GM20000 (cell line): ENCODE measurements around the gene SERPINB12.

Source experiments
- DNase-seq: peaks from one replicate; pipeline ENCODE4 v3.0.0; 2012; ENCODE audit warnings: low spot score
- TF ChIP-seq, protein P1 (sequence below): IDR thresholded peaks from 2 replicates; pipeline ENCODE4 v1.5.1; 2012; ENCODE audit warnings: mild to moderate bottlenecking, control low read depth; ENCODE audit errors: extremely low read depth, missing control alignments

SERPINB12 gene

DNA sequence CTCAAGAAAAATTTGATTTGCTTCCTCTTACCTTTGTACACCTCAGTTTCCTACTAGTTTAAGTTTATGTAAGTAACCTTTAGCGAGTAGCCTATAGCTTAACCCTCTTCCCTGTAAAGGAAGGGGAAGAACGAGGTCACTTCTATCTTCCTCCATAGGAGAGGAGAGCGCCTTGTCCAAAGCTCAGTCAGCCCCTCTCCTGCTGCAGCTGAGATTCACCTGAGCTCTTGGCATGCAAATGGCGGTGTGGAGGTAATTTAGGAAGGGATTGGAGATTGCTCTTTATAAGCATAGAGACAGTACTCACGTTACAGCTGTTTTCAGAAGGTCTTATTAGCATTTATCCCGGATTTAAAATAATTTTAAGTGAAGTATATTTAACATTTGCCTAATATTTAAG, 27.8 kb upstream of the SERPINB12 start:
- no peak for DNase-seq
- TF ChIP-seq, protein P1, sequence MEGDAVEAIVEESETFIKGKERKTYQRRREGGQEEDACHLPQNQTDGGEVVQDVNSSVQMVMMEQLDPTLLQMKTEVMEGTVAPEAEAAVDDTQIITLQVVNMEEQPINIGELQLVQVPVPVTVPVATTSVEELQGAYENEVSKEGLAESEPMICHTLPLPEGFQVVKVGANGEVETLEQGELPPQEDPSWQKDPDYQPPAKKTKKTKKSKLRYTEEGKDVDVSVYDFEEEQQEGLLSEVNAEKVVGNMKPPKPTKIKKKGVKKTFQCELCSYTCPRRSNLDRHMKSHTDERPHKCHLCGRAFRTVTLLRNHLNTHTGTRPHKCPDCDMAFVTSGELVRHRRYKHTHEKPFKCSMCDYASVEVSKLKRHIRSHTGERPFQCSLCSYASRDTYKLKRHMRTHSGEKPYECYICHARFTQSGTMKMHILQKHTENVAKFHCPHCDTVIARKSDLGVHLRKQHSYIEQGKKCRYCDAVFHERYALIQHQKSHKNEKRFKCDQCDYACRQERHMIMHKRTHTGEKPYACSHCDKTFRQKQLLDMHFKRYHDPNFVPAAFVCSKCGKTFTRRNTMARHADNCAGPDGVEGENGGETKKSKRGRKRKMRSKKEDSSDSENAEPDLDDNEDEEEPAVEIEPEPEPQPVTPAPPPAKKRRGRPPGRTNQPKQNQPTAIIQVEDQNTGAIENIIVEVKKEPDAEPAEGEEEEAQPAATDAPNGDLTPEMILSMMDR: no peak

DNA sequence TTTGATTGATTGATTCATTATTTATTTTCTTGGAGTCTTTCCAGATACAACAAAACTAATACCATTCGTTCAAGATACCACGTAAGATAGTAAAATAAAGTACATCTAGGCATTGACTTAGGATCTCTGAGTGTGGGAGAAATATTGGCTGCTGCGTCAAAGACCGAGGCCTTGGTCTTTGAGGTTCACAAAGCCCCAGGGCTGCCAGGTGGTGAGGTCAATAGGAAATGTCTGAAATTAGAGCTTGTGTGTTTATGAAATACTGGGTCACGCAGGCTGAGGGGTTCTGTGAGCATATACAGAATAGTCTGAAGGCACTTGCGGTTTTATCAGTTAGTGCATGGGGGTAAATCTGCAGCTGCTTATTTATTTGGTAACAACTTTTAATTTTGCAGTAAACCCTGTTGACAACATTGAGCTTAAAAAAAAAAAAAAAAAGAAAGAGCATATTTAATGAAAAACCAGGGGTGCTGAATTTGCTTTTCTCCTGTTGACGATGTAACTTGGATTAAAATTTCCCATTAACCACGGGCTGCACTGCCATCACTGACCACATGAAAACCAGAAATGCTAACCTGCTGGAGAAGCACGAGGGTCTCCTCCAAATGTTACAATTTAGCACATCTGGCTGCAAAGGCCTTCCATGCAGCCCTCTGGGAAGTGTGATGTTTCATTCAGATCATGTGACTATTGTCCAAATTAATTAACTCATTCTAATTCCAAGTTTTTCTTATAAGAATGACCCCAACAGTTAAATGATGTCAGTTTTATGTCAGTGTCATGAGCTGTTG, 27.1 kb upstream of the SERPINB12 start:
- DNase-seq: no peak
- TF ChIP-seq, protein P1: no peak

DNA sequence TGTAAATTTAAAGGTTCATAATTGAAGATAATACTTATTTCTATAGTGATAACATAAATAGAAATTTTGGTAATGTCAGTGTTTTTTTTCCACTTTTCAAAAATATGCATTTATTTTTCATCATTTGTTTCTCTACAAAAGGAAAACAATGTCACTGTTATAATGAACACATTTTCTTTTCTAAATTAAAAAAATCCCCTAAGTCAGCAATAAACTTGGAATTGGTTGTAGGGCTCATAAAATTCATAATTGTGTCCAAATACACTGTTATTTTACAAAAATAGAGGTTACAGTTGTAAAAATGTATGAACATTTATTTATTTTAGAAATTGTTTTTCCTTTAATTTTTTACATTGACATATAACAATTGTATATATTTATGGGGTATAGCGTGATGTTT, 26.4 kb upstream of the SERPINB12 start:
- TF ChIP-seq, protein P1: no peak

DNA sequence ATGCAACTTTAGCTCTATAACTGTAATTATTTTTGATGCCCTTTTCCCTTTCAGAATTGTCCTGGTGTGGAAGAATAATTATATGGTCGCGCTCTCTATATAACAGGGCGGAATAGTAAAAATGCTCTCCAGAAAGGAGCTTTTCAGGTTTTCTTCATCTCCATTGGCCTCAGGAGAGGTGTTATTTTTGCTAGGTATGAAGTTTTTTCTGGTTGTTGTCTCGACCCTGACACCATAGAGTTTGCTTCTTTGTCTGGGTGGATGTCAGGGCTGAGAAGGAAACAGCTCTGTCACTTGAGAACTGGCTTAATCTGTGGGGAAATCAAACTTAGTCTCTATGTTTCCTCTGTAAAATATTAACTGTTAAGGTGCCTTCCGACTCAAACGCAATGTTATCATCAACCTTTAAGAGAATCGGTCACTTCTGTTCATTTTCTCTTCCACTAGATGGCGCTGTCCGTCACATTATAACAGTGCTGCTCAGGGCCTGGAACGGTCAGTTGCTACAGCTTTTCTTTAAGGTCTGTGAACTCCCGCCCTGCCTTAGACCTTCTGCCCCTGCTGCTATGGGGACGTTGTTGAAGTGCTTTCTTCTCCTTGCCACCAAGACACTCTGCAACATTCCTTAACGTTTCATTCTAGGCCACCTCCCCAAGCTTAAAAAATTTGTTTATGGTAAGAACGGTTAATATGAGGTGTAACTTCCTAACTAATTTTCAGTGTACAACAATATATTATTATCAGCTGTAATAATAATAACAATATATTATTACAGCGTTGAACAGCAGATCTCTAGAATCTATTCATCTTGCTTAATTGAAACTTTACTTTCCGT, 23.8 kb upstream of the SERPINB12 start:
- TF ChIP-seq, protein P1: peak; percentile 66
- DNase-seq: peak; percentile 55

More for the DNA sequence above, 26.4 kb upstream of the SERPINB12 start:
- DNase-seq: no peak

DNA sequence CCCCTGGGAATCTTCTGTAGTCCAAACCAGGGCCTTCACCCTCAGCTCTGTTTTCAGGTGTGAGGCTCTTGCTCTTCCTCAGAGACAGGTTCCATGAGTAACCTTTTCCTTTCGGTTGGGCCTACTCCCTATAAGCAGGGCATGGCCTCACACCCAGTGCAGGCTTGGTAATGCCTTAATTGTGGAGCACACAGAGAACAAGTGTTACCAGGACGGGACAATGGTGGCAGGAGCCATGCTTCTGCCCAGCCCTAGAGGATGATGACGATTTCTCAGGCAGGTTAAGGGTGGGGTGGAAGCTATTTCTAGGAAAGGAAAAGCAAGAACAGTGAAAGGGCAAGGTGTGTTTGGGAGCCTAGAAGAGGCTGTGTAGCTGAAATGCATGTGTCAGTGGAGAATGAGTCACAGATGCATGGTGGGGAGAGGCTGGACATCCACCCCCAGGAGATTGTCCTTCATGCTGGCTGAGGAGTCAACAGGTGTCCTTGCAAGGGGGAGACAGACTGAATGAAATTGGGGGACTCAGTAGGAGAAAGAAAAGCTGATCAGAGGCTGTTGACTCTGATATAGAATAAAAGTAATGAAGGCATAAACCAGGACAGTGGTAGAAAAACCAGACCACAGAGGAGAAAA, 22.0 kb upstream of the SERPINB12 start:
- TF ChIP-seq, protein P1: no peak
- DNase-seq: no peak

DNA sequence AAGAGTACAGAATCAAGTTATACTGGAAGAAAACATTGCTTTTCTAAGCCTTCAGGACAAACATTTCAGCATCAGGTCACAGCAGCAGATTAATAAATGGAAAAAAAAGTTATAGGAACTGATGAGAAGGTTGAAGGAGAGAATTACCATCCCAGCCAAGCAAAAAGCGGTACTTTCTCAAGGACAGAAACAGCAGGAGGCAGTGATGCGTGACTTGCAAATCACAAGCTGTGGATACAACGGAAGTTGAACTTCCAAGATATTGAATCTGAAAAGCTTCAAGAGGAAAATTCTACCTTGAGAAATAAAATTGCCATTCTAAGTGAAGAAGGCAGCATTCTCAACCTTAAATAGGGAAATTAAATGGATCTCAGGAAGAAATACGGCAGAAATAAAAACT, 18.5 kb upstream of the SERPINB12 start:
- DNase-seq: no peak
- TF ChIP-seq, protein P1: no peak

DNA sequence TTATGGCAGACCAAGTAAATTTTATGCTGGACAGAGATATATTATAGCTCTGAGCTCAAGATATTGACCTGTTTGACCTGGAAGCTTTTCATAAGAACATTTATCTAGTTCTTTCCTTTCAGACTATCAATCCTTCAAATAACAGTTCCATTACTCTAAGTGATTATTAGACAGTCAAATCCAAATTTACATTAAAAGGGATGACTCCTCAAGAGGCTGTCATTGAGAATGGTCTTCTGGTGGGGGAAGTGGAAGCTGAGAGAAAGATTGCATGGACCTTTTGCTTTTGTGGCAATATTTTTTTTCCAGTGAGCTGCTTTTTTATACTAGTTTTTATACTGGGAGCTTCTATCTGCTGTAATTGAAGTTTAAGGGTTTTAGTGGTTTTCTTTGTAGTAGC, 14.9 kb upstream of the SERPINB12 start:
- TF ChIP-seq, protein P1: no peak
- no peak for DNase-seq
